CD8-positive, alpha-beta memory T cell (primary cell): ENCODE results near the gene DMAP1. TPM values are rescaled to one million over a fixed set of nuclear protein-coding genes. Genes with fewer than 3 reads are reported as not detected.

Experiments used
- CTCF ChIA-PET: fragments of 350-600 bp; sonication (Branson Sonifier 250); formaldehyde crosslinking; loops from one replicate; lab custom pipeline; 2021; ENCODE audit warnings: antibody characterized with exemption; lab: Charles Lee
- POLR2A ChIA-PET: fragments of 350-600 bp; sonication (Branson Sonifier 250); formaldehyde crosslinking; loops from one replicate; lab custom pipeline; 2021; ENCODE audit warnings: antibody characterized with exemption; lab: Charles Lee
- DNase-seq, 5 donors: peaks; one replicate each; pipeline versions ENCODE4 v3.0.0 to v3.0.0-alpha.2; 2020 to 2022; ENCODE audit warnings: mixed read lengths in 1 of 5
- H3K27ac ChIP-seq: one replicate; pipeline ENCODE4 v1.7.0; 2013; ENCODE audit warnings: low read depth, mild to moderate bottlenecking, low read length, moderate library complexity
- H3K27me3 ChIP-seq: 2 replicates; pipeline ENCODE4 v1.7.0; 2013; ENCODE audit warnings: low read length, mild to moderate bottlenecking; ENCODE audit not compliant: insufficient read depth, poor library complexity, severe bottlenecking
- H3K36me3 ChIP-seq: 2 replicates; pipeline ENCODE4 v1.7.0; 2013; ENCODE audit warnings: mild to moderate bottlenecking, low read length, moderate library complexity; ENCODE audit not compliant: insufficient read depth
- H3K4me1 ChIP-seq: 2 replicates; pipeline ENCODE4 v1.7.0; 2013; ENCODE audit warnings: mild to moderate bottlenecking, low read length, moderate library complexity; ENCODE audit not compliant: insufficient read depth
- H3K4me3 ChIP-seq: 2 replicates; pipeline ENCODE4 v1.7.0; 2013; ENCODE audit warnings: mild to moderate bottlenecking, low read length
- H3K9me3 ChIP-seq: 2 replicates; pipeline ENCODE4 v1.7.0; 2013; ENCODE audit warnings: mild to moderate bottlenecking, low read length
- H3K27ac Mint-ChIP-seq, 8 donors: one replicate each; pipeline ENCODE4 v1.8.0; 2020 to 2021; ENCODE audit warnings: mixed read lengths in 8 of 8, mild to moderate bottlenecking in 6 of 8, inconsistent platforms in 3 of 8, moderate library complexity in 3 of 8
- H3K27me3 Mint-ChIP-seq, 2 donors: one replicate each; pipeline ENCODE4 v1.8.0; 2020 to 2021; ENCODE audit warnings: mixed read lengths in 2 of 2, mild to moderate bottlenecking in 1 of 2, moderate library complexity in 1 of 2
- H3K36me3 Mint-ChIP-seq, 3 donors: one replicate each; pipeline ENCODE4 v1.8.0; 2020 to 2021; ENCODE audit warnings: mixed read lengths in 3 of 3, inconsistent platforms in 1 of 3, mild to moderate bottlenecking in 1 of 3
- H3K4me1 Mint-ChIP-seq, 3 donors: one replicate each; pipeline ENCODE4 v1.8.0; 2020 to 2021; ENCODE audit warnings: mixed read lengths in 3 of 3, inconsistent platforms in 1 of 3, mild to moderate bottlenecking in 1 of 3
- H3K4me3 Mint-ChIP-seq, 7 donors: one replicate each; pipeline ENCODE4 v1.8.0; 2020 to 2021; ENCODE audit warnings: mixed read lengths in 7 of 7, mild to moderate bottlenecking in 6 of 7, moderate library complexity in 4 of 7, inconsistent platforms in 2 of 7
- H3K9me3 Mint-ChIP-seq, 5 donors: one replicate each; pipeline ENCODE4 v1.8.0; 2020 to 2022; ENCODE audit warnings: mixed read lengths in 5 of 5, mild to moderate bottlenecking in 3 of 5, moderate library complexity in 2 of 5, inconsistent platforms in 1 of 5
- polyA plus RNA-seq: library from polyadenylated mRNA; unstranded; fragments of 300-500 nt; fragmentation: Illumina TruSeq; gene quantifications from one replicate; pipeline ENCODE4 v1.2.3, GENCODE V29; 2021
- total RNA-seq, 2 experiments: library from RNA; stranded (reverse); gene quantifications; one replicate each; pipeline ENCODE4 v1.2.3, GENCODE V29; 2021

The DMAP1 gene
- total and polyA plus RNA-seq, 3 experiments from 2014 or later: 35.0 to 45.5 (median 36.1) TPM

DNA sequence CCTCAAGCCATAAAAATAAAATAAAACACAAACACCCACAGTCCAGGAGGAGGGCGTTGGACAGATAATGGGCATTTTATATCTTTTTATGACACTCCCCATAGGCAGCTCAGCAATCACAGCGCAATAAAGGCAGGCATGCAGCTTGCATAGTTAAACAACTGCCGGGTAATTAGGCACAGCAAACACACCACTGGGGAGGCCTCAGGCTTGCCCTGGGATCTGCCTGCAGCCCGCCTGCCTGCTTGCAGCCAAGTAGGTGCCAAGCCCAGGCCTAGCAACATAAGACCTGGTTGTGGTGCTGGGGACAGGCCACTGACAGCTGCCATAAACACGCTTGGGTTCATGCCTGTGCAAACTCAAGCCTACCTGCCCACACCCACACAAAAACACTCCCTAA is 54.2 kb downstream of the DMAP1 start:
- peaks cover 0 to 12% (median 5%) of the 10 kb centered on the region in 3 donors for H3K36me3 Mint-ChIP-seq
- CTCF ChIA-PET: no interaction called here
- no peak overlapping the region for H3K4me3 ChIP-seq
- H3K4me3 Mint-ChIP-seq: no peak overlapping the region
- no peaks in the 10 kb centered on the region for H3K36me3 ChIP-seq
- no peaks in the 10 kb centered on the region for H3K9me3 Mint-ChIP-seq
- POLR2A ChIA-PET: no interaction called here
- H3K4me1 Mint-ChIP-seq: peaks cover 2 to 15% (median 7%) of the 10 kb centered on the region in 3 donors
- H3K4me1 ChIP-seq: no peaks in the 10 kb centered on the region
- H3K9me3 ChIP-seq: no peaks in the 10 kb centered on the region
- peak overlapping the region in 1 of 8 donors; percentile 42 for H3K27ac Mint-ChIP-seq
- peaks cover 0 to 1% of the 10 kb centered on the region in 2 donors for H3K27me3 Mint-ChIP-seq
- H3K27me3 ChIP-seq: no peaks in the 10 kb centered on the region
- no peak for DNase-seq
- H3K27ac ChIP-seq: no peak overlapping the region

DNA sequence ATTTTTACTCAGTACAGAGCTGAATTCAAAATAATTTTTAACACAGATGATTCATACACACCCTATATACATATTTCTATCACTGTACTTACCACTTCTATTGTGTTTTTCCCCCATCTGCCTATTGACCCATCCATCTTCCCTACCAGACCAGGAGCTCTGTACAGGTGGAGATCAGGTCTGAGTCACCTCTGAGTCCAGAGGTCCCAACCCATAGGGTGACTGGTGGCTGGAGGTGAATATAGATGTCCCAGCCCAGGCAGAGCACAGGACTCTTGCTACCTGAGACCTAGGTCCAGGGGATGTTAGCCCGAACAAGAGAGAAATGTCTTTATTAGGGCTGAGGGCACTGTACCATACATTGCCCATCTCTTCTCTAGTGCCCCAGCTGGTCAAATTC is 54.8 kb downstream of the DMAP1 start:
- Histone ChIP-seq H3K4me1 (no peaks in the 10 kb centered on the region), H3K36me3 (no peaks in the 10 kb centered on the region), H3K4me3 (no peak overlapping the region), H3K27ac (no peak overlapping the region), H3K9me3 (no peaks in the 10 kb centered on the region), H3K27me3 (no peaks in the 10 kb centered on the region)
- Mint-ChIP-seq H3K27me3 (peaks cover 0 to 1% of the 10 kb centered on the region in 2 donors), H3K4me1 (peaks cover 2 to 15% (median 7%) of the 10 kb centered on the region in 3 donors), H3K9me3 (no peaks in the 10 kb centered on the region), H3K36me3 (peaks cover 0 to 8% (median 5%) of the 10 kb centered on the region in 3 donors), H3K27ac (peak overlapping the region in 2 of 8 donors; percentile 20 to 23), H3K4me3 (no peak overlapping the region)
- no peak for DNase-seq
- ChIA-PET CTCF (no interaction called here), POLR2A (no interaction called here)

Other genes with a start within 250 kb of the DMAP1 start
- 10 to 100 TPM; 85.8 to 94.7 TPM for gene DPH2, start 243.5 kb upstream of the DMAP1 start, total RNA-seq
- gene DPH2, start 243.5 kb upstream of the DMAP1 start, polyA plus RNA-seq: 32.9 TPM
- 100 to 1,000 TPM; 184 to 205 TPM for gene ATP6V0B, start 238.5 kb upstream of the DMAP1 start, total RNA-seq
- 190 TPM for gene ATP6V0B, start 238.5 kb upstream of the DMAP1 start, polyA plus RNA-seq
- gene B4GALT2, start 234.3 kb upstream of the DMAP1 start, total RNA-seq: 10 to 100 TPM; 39.7 to 41.7 TPM
- 1.9 TPM for gene B4GALT2, start 234.3 kb upstream of the DMAP1 start, polyA plus RNA-seq
- gene CCDC24, start 221.9 kb upstream of the DMAP1 start, total RNA-seq: 1 to 10 TPM; 2.7 to 3.4 TPM
- gene CCDC24, start 221.9 kb upstream of the DMAP1 start, polyA plus RNA-seq: 0.43 TPM
- 1 to 10 TPM; 6.8 to 7.3 TPM for gene SLC6A9, start 182.0 kb upstream of the DMAP1 start, total RNA-seq
- 0.21 TPM for gene SLC6A9, start 182.0 kb upstream of the DMAP1 start, polyA plus RNA-seq
- not detected for gene KLF17, start 94.7 kb upstream of the DMAP1 start, total RNA-seq
- gene KLF17, start 94.7 kb upstream of the DMAP1 start, polyA plus RNA-seq: not detected
- gene KLF18, start 71.8 kb upstream of the DMAP1 start, total RNA-seq: not detected
- not detected for gene KLF18, start 71.8 kb upstream of the DMAP1 start, polyA plus RNA-seq
- gene ERI3, start 141.8 kb downstream of the DMAP1 start, total RNA-seq: 10 to 100 TPM; 53.8 to 59.9 TPM
- 36.1 TPM for gene ERI3, start 141.8 kb downstream of the DMAP1 start, polyA plus RNA-seq
- 100 to 1,000 TPM; 115 TPM for gene RNF220, start 191.8 kb downstream of the DMAP1 start, total RNA-seq
- gene RNF220, start 191.8 kb downstream of the DMAP1 start, polyA plus RNA-seq: 104 TPM